Activated CD4-positive, CD25-positive, alpha-beta regulatory T cell treated with anti-CD3 and anti-CD28 coated beads, Interleukin-2, amount 50 U/mL, for 16 hours (primary cell): ENCODE results near the gene TMEM150A.
"Not testable (repeated sequence)": the region's sequence is repeated elsewhere in the genome, so short reads cannot be mapped to it uniquely, and the experiment has no call there.

ENCODE experiments used
- DNase-seq: peaks from one replicate; pipeline ENCODE4 v3.0.0-alpha.2; 2020; ENCODE audit warnings: low read depth, low spot score

TMEM150A gene

GRCh38 chr2:85594715-85595300 is 7.7 kb downstream of the TMEM150A start:
- no peak for DNase-seq

- DNase-seq: no peak
These were observed 9.5 kb downstream of the TMEM150A start for GRCh38 chr2:85593023-85593422.

- DNase-seq: not testable (repeated sequence)
These were observed 10.2 kb downstream of the TMEM150A start for GRCh38 chr2:85592299-85592698.

- DNase-seq: no peak
These were observed 10.9 kb downstream of the TMEM150A start for GRCh38 chr2:85591563-85591962.

- DNase-seq: no peak
These were observed 11.5 kb downstream of the TMEM150A start for GRCh38 chr2:85590950-85591349.

- DNase-seq: no peak
These were observed 12.3 kb downstream of the TMEM150A start for GRCh38 chr2:85589982-85590791.

- DNase-seq: no peak
These were observed 13.3 kb downstream of the TMEM150A start for GRCh38 chr2:85589181-85589580.

GRCh38 chr2:85588645-85589044 is 13.9 kb downstream of the TMEM150A start:
- DNase-seq: no peak

GRCh38 chr2:85588236-85588635 is 14.3 kb downstream of the TMEM150A start:
- DNase-seq: no peak

GRCh38 chr2:85585781-85586105 is 16.8 kb downstream of the TMEM150A start:
- DNase-seq: no peak

GRCh38 chr2:85584857-85585780 is 17.4 kb downstream of the TMEM150A start:
- no peak for DNase-seq

GRCh38 chr2:85584354-85584856 is 18.1 kb downstream of the TMEM150A start, which contains the start of gene VAMP5:
Gene VAMP5, plus strand, starts transcription at chr2:85584431. Its CDS starts 60 bp downstream, at chr2:85584491.
- DNase-seq: no peak

- no peak for DNase-seq
These were observed 18.7 kb downstream of the TMEM150A start for GRCh38 chr2:85583667-85584353.

GRCh38 chr2:85582492-85582891 is 20.0 kb downstream of the TMEM150A start:
- no peak for DNase-seq

- DNase-seq: no peak
These were observed 22.3 kb downstream of the TMEM150A start for GRCh38 chr2:85580206-85580605.

GRCh38 chr2:85579266-85579935 is 23.1 kb downstream of the TMEM150A start:
- DNase-seq: no peak

GRCh38 chr2:85578243-85579180 is 24.0 kb downstream of the TMEM150A start:
- no peak for DNase-seq

- peak; percentile 28 for DNase-seq
These were observed 24.9 kb downstream of the TMEM150A start, which contains the start of gene VAMP8 for GRCh38 chr2:85577386-85578242. Gene VAMP8, plus strand, starts transcription at chr2:85577586. Its CDS starts 61 bp downstream, at chr2:85577647.

- no peak for DNase-seq
These were observed 25.5 kb downstream of the TMEM150A start for GRCh38 chr2:85577063-85577385.
